Smooth muscle cell (in vitro differentiated cells): ENCODE measurements around the gene CATSPERE. TPM values are rescaled to one million over a fixed set of nuclear protein-coding genes. Genes with fewer than 3 reads are reported as not detected.

ENCODE experiments used
- DNase-seq: peaks from one replicate; lab custom pipeline; 2025; ENCODE audit not compliant: unreplicated experiment; lab: John Stamatoyannopoulos, UW
- H2AFZ ChIP-seq: fragments of 200-600 bp; sonication (generic); 2 replicates; pipeline ENCODE4 v1.6.0; 2016; ENCODE audit warnings: antibody characterized with exemption, low read depth, mild to moderate bottlenecking
- H3F3A ChIP-seq: fragments of 200-600 bp; sonication (generic); 2 replicates; pipeline ENCODE4 v1.6.0; 2017; ENCODE audit warnings: antibody characterized with exemption, low read depth
- H3K27ac ChIP-seq: fragments of 200-600 bp; sonication (generic); 2 replicates; pipeline ENCODE4 v1.5.1; 2016; ENCODE audit warnings: low read depth, mild to moderate bottlenecking
- H3K27me3 ChIP-seq: fragments of 200-600 bp; sonication (generic); 2 replicates; pipeline ENCODE4 v1.6.1; 2016; ENCODE audit warnings: low read depth, mild to moderate bottlenecking
- H3K36me3 ChIP-seq: fragments of 200-600 bp; sonication (generic); 2 replicates; pipeline ENCODE4 v1.5.1; 2016; ENCODE audit warnings: low read depth
- H3K4me1 ChIP-seq: fragments of 200-600 bp; sonication (generic); 2 replicates; pipeline ENCODE4 v1.5.1; 2016; ENCODE audit warnings: low read depth
- H3K4me2 ChIP-seq: fragments of 200-600 bp; sonication (generic); 2 replicates; pipeline ENCODE4 v1.6.0; 2016; ENCODE audit warnings: mild to moderate bottlenecking
- H3K4me3 ChIP-seq: fragments of 200-600 bp; sonication (generic); 2 replicates; pipeline ENCODE4 v1.5.1; 2016; ENCODE audit warnings: mild to moderate bottlenecking
- H3K79me2 ChIP-seq: fragments of 200-600 bp; sonication (generic); 2 replicates; pipeline ENCODE4 v1.6.0; 2016; ENCODE audit warnings: low read depth, mild to moderate bottlenecking
- H3K9ac ChIP-seq: fragments of 200-600 bp; sonication (generic); 2 replicates; pipeline ENCODE4 v1.6.0; 2016; ENCODE audit warnings: low read depth
- H3K9me3 ChIP-seq: fragments of 200-600 bp; sonication (generic); replicated peaks from 2 replicates; pipeline ENCODE4 v1.5.1; 2016; ENCODE audit warnings: low read depth
- H4K20me1 ChIP-seq: fragments of 200-600 bp; sonication (generic); 2 replicates; pipeline ENCODE4 v1.6.0; 2016; ENCODE audit warnings: low read depth
- WGBS: methylation state at CpG from one replicate; pipeline ENCODE4 v1.1.7; 2016; ENCODE audit warnings: low lambda C conversion rate; 5-methylcytosine and 5-hydroxymethylcytosine counted together
- polyA plus RNA-seq: library from polyadenylated mRNA; unstranded; fragments of >200 nt; fragmentation: Nextera tagmentation; extraction: Ambion mirVana; gene quantifications from 2 replicates; pipeline ENCODE4 v1.2.1, GENCODE V29; 2016
- total RNA-seq: library from RNA; depleted of rRNA; stranded (reverse); fragments of >200 nt; gene quantifications from 2 replicates; pipeline ENCODE4 v1.2.3, GENCODE V29; 2014
- TF ChIP-seq, protein P1 (sequence below): fragments of 200-600 bp; sonication (generic); IDR thresholded peaks from 2 replicates; pipeline ENCODE4 v1.5.1; 2017; ENCODE audit warnings: borderline replicate concordance, mild to moderate bottlenecking, antibody characterized with exemption; ENCODE audit not compliant: insufficient read depth, poor library complexity, severe bottlenecking

The CATSPERE gene
- total and polyA plus RNA-seq, 2 experiments from 2014 or later: 0.11 to 0.63 TPM

- DNase-seq: no peak
- no peaks in the 10 kb centered on the region for H3K9me3 ChIP-seq
- no peaks in the 10 kb centered on the region for H3K79me2 ChIP-seq
- no peak overlapping the region for H3K4me2 ChIP-seq
- no peaks in the 10 kb centered on the region for H3K27me3 ChIP-seq
- H3F3A ChIP-seq: no peaks in the 10 kb centered on the region
- H3K4me3 ChIP-seq: no peak overlapping the region
- 64% methylated on average over 3 of the region's 3 CpGs for WGBS
- TF ChIP-seq, protein P1, sequence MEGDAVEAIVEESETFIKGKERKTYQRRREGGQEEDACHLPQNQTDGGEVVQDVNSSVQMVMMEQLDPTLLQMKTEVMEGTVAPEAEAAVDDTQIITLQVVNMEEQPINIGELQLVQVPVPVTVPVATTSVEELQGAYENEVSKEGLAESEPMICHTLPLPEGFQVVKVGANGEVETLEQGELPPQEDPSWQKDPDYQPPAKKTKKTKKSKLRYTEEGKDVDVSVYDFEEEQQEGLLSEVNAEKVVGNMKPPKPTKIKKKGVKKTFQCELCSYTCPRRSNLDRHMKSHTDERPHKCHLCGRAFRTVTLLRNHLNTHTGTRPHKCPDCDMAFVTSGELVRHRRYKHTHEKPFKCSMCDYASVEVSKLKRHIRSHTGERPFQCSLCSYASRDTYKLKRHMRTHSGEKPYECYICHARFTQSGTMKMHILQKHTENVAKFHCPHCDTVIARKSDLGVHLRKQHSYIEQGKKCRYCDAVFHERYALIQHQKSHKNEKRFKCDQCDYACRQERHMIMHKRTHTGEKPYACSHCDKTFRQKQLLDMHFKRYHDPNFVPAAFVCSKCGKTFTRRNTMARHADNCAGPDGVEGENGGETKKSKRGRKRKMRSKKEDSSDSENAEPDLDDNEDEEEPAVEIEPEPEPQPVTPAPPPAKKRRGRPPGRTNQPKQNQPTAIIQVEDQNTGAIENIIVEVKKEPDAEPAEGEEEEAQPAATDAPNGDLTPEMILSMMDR: no peak
- H3K4me1 ChIP-seq: no peaks in the 10 kb centered on the region
- no peaks in the 10 kb centered on the region for H3K36me3 ChIP-seq
- H4K20me1 ChIP-seq: no peaks in the 10 kb centered on the region
- H3K9ac ChIP-seq: no peak overlapping the region
- no peak overlapping the region for H2AFZ ChIP-seq
- H3K27ac ChIP-seq: no peak overlapping the region
These were observed 153.8 kb downstream of the CATSPERE start for GRCh38 chr1:244614879-244615278.

GRCh38 chr1:244615301-244615700 is 154.2 kb downstream of the CATSPERE start:
- Histone ChIP-seq H3K9ac (no peak overlapping the region), H3K79me2 (no peaks in the 10 kb centered on the region), H4K20me1 (no peaks in the 10 kb centered on the region), H3K27ac (no peak overlapping the region), H3K9me3 (no peaks in the 10 kb centered on the region), H3K4me3 (no peak overlapping the region), H3K4me2 (no peak overlapping the region), H2AFZ (no peak overlapping the region), H3F3A (no peaks in the 10 kb centered on the region), H3K36me3 (no peaks in the 10 kb centered on the region), H3K4me1 (no peaks in the 10 kb centered on the region), H3K27me3 (no peaks in the 10 kb centered on the region)
- TF ChIP-seq, protein P1: no peak
- 86% methylated on average over 6 of the region's 6 CpGs for WGBS
- DNase-seq: no peak

DNA sequence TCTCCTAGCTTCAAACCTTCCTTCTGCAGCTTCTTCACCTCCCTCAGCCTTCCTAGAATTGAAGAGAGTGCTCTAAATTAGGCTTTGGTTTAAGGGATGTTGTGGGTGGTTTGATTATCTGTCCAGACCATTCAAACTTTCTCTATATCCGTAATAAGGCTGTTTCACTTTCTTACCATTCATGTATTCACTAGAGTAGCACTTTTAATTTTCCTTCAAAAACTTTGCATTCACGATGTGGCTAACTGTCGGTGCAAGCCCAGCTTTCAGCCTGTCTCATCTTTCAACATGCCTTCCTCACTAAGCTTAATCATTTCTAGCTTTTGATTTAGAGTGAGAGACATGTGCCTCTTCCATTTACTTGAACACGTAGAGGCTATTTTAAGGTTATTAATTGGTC is 165.6 kb downstream of the CATSPERE start:
- DNase-seq: no peak
- no peaks in the 10 kb centered on the region for H3K27me3 ChIP-seq
- no peaks in the 10 kb centered on the region for H3K79me2 ChIP-seq
- no peaks in the 10 kb centered on the region for H4K20me1 ChIP-seq
- no peak overlapping the region for H3K4me2 ChIP-seq
- H3K4me3 ChIP-seq: no peak overlapping the region
- no peak overlapping the region for H3K9ac ChIP-seq
- TF ChIP-seq, protein P1: no peak
- WGBS: 93% methylated on average over 4 of the region's 4 CpGs
- no peak overlapping the region for H2AFZ ChIP-seq
- no peaks in the 10 kb centered on the region for H3K9me3 ChIP-seq
- no peaks in the 10 kb centered on the region for H3K4me1 ChIP-seq
- H3F3A ChIP-seq: no peaks in the 10 kb centered on the region
- no peak overlapping the region for H3K27ac ChIP-seq
- H3K36me3 ChIP-seq: no peaks in the 10 kb centered on the region

GRCh38 chr1:244628789-244629188 is 167.7 kb downstream of the CATSPERE start:
- H4K20me1 ChIP-seq: no peaks in the 10 kb centered on the region
- no peak overlapping the region for H3K4me3 ChIP-seq
- H3F3A ChIP-seq: no peaks in the 10 kb centered on the region
- H3K4me1 ChIP-seq: no peaks in the 10 kb centered on the region
- no peak overlapping the region for H3K9ac ChIP-seq
- no peak overlapping the region for H3K4me2 ChIP-seq
- H3K79me2 ChIP-seq: no peaks in the 10 kb centered on the region
- no peak overlapping the region for H2AFZ ChIP-seq
- 88% methylated on average over 5 of the region's 5 CpGs for WGBS
- no peaks in the 10 kb centered on the region for H3K36me3 ChIP-seq
- TF ChIP-seq, protein P1: no peak
- H3K27ac ChIP-seq: no peak overlapping the region
- DNase-seq: no peak
- no peaks in the 10 kb centered on the region for H3K9me3 ChIP-seq
- no peaks in the 10 kb centered on the region for H3K27me3 ChIP-seq
